ENCODE measurements around the gene PPT2. TPM values are rescaled to one million over a fixed set of nuclear protein-coding genes. Genes with fewer than 3 reads are reported as not detected.

Gene PPT2
- total RNA-seq, 3 donors from 2014 or later (not counting 1 experiment from before 2014, with no cell fraction given): 16.3 to 28.3 (median 19.0) TPM

DNA sequence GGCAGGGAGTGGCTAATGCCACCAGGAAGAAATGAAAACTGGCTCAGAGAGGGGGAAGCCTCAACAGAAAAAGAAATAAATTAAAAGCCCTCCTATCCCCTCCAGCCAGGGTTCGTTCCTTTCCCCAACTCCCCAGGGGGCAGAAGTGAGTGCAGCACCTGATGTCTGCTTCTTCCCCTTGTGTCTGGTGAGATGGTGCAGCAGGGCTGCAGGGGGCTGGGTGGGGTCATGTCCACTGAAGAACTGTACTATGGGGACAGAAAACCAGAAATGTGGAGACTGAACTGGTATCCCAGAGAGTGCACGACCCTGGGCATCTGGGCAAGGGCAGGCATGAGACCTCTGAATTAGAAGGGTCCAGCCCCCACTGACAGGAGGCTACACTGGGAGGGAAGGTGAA is 14.4 kb downstream of the PPT2 start:
- no peak overlapping the region for H3K4me3 Mint-ChIP-seq
- H3K4me1 Mint-ChIP-seq: peaks cover 0 to 11% of the 10 kb centered on the region in 2 donors
- Histone ChIP-seq H3K9me3 (ENCODE audit: control insufficient read depth, insufficient read depth, low read length) (no peaks in the 10 kb centered on the region), H3K27ac (ENCODE audit: low read length) (no peak overlapping the region), H3K27me3 (ENCODE audit: control insufficient read depth, insufficient read depth, low read length) (no peaks in the 10 kb centered on the region), H3K4me3 (ENCODE audit: low read length) (no peak overlapping the region), H3K4me1 (ENCODE audit: control insufficient read depth, insufficient read depth, low read length) (no peaks in the 10 kb centered on the region), H3K36me3 (ENCODE audit: control insufficient read depth, insufficient read depth, low read length) (peaks cover 25% of the 10 kb centered on the region)
- DNase-seq: no peak
- H3K36me3 Mint-ChIP-seq: no peaks in the 10 kb centered on the region
- no peaks in the 10 kb centered on the region for H3K27me3 Mint-ChIP-seq (ENCODE audit: low read depth in 2 of 2)
- peak overlapping the region in 1 of 2 donors; percentile 4 for H3K27ac Mint-ChIP-seq
- WGBS (ENCODE audit: insufficient coverage): 94% methylated on average over 1 of the region's 2 CpGs
- TF ChIP-seq, protein P1, sequence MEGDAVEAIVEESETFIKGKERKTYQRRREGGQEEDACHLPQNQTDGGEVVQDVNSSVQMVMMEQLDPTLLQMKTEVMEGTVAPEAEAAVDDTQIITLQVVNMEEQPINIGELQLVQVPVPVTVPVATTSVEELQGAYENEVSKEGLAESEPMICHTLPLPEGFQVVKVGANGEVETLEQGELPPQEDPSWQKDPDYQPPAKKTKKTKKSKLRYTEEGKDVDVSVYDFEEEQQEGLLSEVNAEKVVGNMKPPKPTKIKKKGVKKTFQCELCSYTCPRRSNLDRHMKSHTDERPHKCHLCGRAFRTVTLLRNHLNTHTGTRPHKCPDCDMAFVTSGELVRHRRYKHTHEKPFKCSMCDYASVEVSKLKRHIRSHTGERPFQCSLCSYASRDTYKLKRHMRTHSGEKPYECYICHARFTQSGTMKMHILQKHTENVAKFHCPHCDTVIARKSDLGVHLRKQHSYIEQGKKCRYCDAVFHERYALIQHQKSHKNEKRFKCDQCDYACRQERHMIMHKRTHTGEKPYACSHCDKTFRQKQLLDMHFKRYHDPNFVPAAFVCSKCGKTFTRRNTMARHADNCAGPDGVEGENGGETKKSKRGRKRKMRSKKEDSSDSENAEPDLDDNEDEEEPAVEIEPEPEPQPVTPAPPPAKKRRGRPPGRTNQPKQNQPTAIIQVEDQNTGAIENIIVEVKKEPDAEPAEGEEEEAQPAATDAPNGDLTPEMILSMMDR (IDR thresholded peaks at IDR 0.05): no peak
- intact Hi-C loops (cut with micrococcal nuclease): no loop called here
- no peak for ATAC-seq
- H3K9me3 Mint-ChIP-seq: no peaks in the 10 kb centered on the region

DNA sequence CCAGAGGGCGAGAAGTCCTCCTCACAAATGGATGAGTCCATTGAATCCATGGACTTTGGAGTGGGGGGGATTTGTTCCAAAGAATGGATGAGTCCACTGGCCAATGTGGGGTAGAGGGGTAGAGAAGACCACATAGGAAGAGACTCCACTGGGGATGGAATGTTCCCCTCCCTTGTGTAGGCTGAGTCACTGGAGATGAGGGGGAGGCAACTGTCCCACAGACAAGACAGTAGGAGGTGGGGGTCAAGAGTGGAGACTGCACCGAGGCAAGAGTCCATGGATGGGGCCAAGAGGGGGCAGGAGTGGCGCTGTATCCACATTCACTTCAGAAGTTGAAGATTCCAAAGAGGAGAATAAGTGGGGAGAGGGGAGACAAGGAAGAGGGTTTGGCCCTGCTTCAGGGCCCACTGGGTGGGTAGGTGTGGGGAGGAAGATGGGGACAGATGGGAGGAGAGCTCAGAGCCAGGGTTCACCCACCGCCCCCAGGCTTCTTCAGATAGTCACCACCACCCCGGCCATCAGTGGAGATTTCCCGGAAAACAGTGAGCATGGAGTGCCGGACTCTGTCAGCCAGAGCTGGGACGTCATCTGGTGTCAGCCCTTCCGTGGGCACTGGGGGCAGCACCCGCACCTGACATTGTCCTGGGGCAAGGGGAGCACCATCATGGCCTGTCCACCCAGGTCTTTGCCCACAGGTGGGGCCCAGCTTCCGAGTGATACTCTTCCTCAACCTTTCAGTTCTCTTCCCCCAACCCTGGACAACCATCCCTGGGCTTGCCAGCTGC is 15.1 kb downstream of the PPT2 start:
- H3K27ac Mint-ChIP-seq: peak overlapping the region in 1 of 2 donors; percentile 51
- Histone ChIP-seq H3K27ac (ENCODE audit: low read length) (no peak overlapping the region), H3K4me3 (ENCODE audit: low read length) (no peak overlapping the region), H3K36me3 (ENCODE audit: control insufficient read depth, insufficient read depth, low read length) (peaks cover 25% of the 10 kb centered on the region), H3K4me1 (ENCODE audit: control insufficient read depth, insufficient read depth, low read length) (no peaks in the 10 kb centered on the region), H3K27me3 (ENCODE audit: control insufficient read depth, insufficient read depth, low read length) (no peaks in the 10 kb centered on the region), H3K9me3 (ENCODE audit: control insufficient read depth, insufficient read depth, low read length) (no peaks in the 10 kb centered on the region)
- intact Hi-C loops (cut with micrococcal nuclease): no loop called here
- H3K27me3 Mint-ChIP-seq (ENCODE audit: low read depth in 2 of 2): no peaks in the 10 kb centered on the region
- H3K4me3 Mint-ChIP-seq: no peak overlapping the region
- ATAC-seq (no peak), DNase-seq (no peak)
- H3K4me1 Mint-ChIP-seq: peaks cover 6 to 18% of the 10 kb centered on the region in 2 donors
- 97% methylated on average over 11 of the region's 11 CpGs for WGBS (ENCODE audit: insufficient coverage)
- H3K36me3 Mint-ChIP-seq: no peaks in the 10 kb centered on the region
- TF ChIP-seq, protein P1 (IDR thresholded peaks at IDR 0.05): no peak
- no peaks in the 10 kb centered on the region for H3K9me3 Mint-ChIP-seq

DNA sequence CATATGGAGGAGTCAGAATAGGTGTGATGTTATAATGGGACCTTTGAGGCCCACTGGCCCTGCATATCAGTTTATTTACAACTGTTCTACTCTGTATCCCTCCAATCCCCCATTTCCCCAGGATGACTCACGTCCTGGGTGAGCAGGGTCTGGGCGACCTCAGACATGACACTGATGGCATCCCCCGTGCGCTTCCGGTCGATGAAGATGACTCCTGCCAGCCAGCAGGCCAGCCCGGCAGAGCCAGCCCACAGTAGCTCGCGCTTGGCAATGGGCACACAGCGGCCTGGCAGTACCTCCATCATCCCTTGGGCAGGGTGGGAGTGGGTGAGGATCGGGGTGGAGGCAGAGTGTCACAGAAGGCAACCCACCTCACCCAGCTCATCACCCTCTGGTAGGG is 16.4 kb downstream of the PPT2 start:
- TF ChIP-seq, protein P1 (IDR thresholded peaks at IDR 0.05): no peak
- Histone ChIP-seq H3K4me3 (ENCODE audit: low read length) (no peak overlapping the region), H3K4me1 (ENCODE audit: control insufficient read depth, insufficient read depth, low read length) (peaks cover 2% of the 10 kb centered on the region), H3K27me3 (ENCODE audit: control insufficient read depth, insufficient read depth, low read length) (no peaks in the 10 kb centered on the region), H3K27ac (ENCODE audit: low read length) (no peak overlapping the region), H3K9me3 (ENCODE audit: control insufficient read depth, insufficient read depth, low read length) (no peaks in the 10 kb centered on the region), H3K36me3 (ENCODE audit: control insufficient read depth, insufficient read depth, low read length) (peaks cover 25% of the 10 kb centered on the region)
- Mint-ChIP-seq H3K9me3 (no peaks in the 10 kb centered on the region), H3K4me1 (peaks cover 17 to 31% of the 10 kb centered on the region in 2 donors), H3K27me3 (ENCODE audit: low read depth in 2 of 2) (no peaks in the 10 kb centered on the region), H3K4me3 (no peak overlapping the region), H3K27ac (peak overlapping the region in 1 of 2 donors; percentile 51), H3K36me3 (no peaks in the 10 kb centered on the region)
- ATAC-seq (no peak), DNase-seq (no peak)
- WGBS (ENCODE audit: insufficient coverage): 97% methylated on average over 10 of the region's 11 CpGs
- intact Hi-C loops (cut with micrococcal nuclease): loop anchor here (10.0 kb wide), 1 partner anchor 505 kb away; the partner anchor contains the start of genes C6orf47, CSNK2B, GPANK1 and LY6G5B

Data from natural killer cell (primary cell).